Neuronal stem cell (in vitro differentiated cells): ENCODE measurements around the gene YWHAG.

Experiments
- DNase-seq: peaks from one replicate; pipeline ENCODE4 v3.0.0-alpha.2; 2013; ENCODE audit warnings: low spot score
- H2AFZ ChIP-seq: one replicate; pipeline ENCODE4 v1.6.1; 2013; ENCODE audit warnings: mild to moderate bottlenecking, low read length, inconsistent platforms
- H2AK5ac ChIP-seq: 2 replicates; pipeline ENCODE4 v1.6.1; 2013; ENCODE audit warnings: low read depth, mild to moderate bottlenecking, inconsistent platforms, low read length, moderate library complexity, mixed read lengths
- H2BK120ac ChIP-seq: 2 replicates; pipeline ENCODE4 v1.6.1; 2013; ENCODE audit warnings: low read depth, mild to moderate bottlenecking, inconsistent platforms, low read length, moderate library complexity, mixed read lengths
- H2BK12ac ChIP-seq: one replicate; pipeline ENCODE4 v1.6.1; 2013; ENCODE audit warnings: low read length, inconsistent platforms
- H2BK15ac ChIP-seq: 2 replicates; pipeline ENCODE4 v1.6.1; 2013; ENCODE audit warnings: mild to moderate bottlenecking, low read length, inconsistent platforms, mixed read lengths
- H2BK5ac ChIP-seq: one replicate; pipeline ENCODE4 v1.6.1; 2013; ENCODE audit warnings: inconsistent platforms, mild to moderate bottlenecking, low read length, moderate library complexity
- H3K14ac ChIP-seq: one replicate; pipeline ENCODE4 v1.6.1; 2013; ENCODE audit warnings: low read length, inconsistent platforms
- H3K18ac ChIP-seq: 2 replicates; pipeline ENCODE4 v1.6.1; 2013; ENCODE audit warnings: low read length, inconsistent platforms
- H3K23ac ChIP-seq: 2 replicates; pipeline ENCODE4 v1.6.1; 2013; ENCODE audit warnings: low read depth, mild to moderate bottlenecking, mixed read lengths, low read length, inconsistent platforms; ENCODE audit not compliant: poor library complexity
- H3K27ac ChIP-seq: replicated peaks from 3 replicates; pipeline ENCODE4 v1.5.1; 2013; ENCODE audit warnings: low read length, inconsistent platforms
- H3K27me3 ChIP-seq, 3 experiments: 2 replicates each; pipeline ENCODE4 v1.6.1; 2013; ENCODE audit warnings: low read length in 3 of 3, mild to moderate bottlenecking in 2 of 3, inconsistent platforms in 1 of 3, low read depth in 1 of 3, mixed read lengths in 1 of 3, moderate library complexity in 1 of 3; ENCODE audit not compliant: control insufficient read depth in 3 of 3, insufficient read depth in 3 of 3
- H3K36me3 ChIP-seq, 2 donors: replicated peaks in 1 of 2; 2 replicates each; pipeline ENCODE4 v1.6.1; 2013; ENCODE audit warnings: low read length in 2 of 2; ENCODE audit not compliant: control insufficient read depth in 2 of 2, insufficient read depth in 2 of 2
- H3K4ac ChIP-seq: 2 replicates; pipeline ENCODE4 v1.6.1; 2013; ENCODE audit warnings: inconsistent platforms, mild to moderate bottlenecking, low read length, moderate library complexity
- H3K4me1 ChIP-seq, 2 donors: 1 replicate in 1 of 2; 2 replicates in 1 of 2; pipeline ENCODE4 v1.6.1; 2013; ENCODE audit warnings: low read length in 2 of 2, low read depth in 1 of 2; ENCODE audit not compliant: control insufficient read depth in 2 of 2, insufficient read depth in 1 of 2
- H3K4me2 ChIP-seq: one replicate; pipeline ENCODE4 v1.6.1; 2013; ENCODE audit warnings: mild to moderate bottlenecking, low read length, inconsistent platforms; ENCODE audit not compliant: insufficient read depth, poor library complexity, severe bottlenecking
- H3K4me3 ChIP-seq, 2 donors: 2 replicates each; pipeline ENCODE4 v1.5.1; 2013; ENCODE audit warnings: low read length in 2 of 2, mild to moderate bottlenecking in 2 of 2, inconsistent platforms in 1 of 2, moderate library complexity in 1 of 2
- H3K79me1 ChIP-seq: one replicate; pipeline ENCODE4 v1.6.1; 2013; ENCODE audit warnings: low read depth, mild to moderate bottlenecking, inconsistent platforms, low read length, moderate library complexity
- H3K9ac ChIP-seq: one replicate; pipeline ENCODE4 v1.6.1; 2013; ENCODE audit warnings: mild to moderate bottlenecking, low read depth, low read length, inconsistent platforms; ENCODE audit not compliant: poor library complexity
- H3K9me3 ChIP-seq, 2 donors: replicated peaks in 1 of 2; 2 replicates each; pipeline versions ENCODE3 to v1.6.1; 2013; ENCODE audit warnings: low read length in 2 of 2, mild to moderate bottlenecking in 2 of 2, inconsistent platforms in 1 of 2, low read depth in 1 of 2, mixed read lengths in 1 of 2, moderate library complexity in 1 of 2; ENCODE audit not compliant: control insufficient read depth in 2 of 2, insufficient read depth in 1 of 2
- H4K8ac ChIP-seq: one replicate; pipeline ENCODE4 v1.6.1; 2013; ENCODE audit warnings: low read depth, mild to moderate bottlenecking, inconsistent platforms, low read length, moderate library complexity
- H4K91ac ChIP-seq: one replicate; pipeline ENCODE4 v1.6.1; 2013; ENCODE audit warnings: low read length, low read depth, mild to moderate bottlenecking, inconsistent platforms; ENCODE audit not compliant: poor library complexity
- WGBS, 2 donors: extraction: QIAGEN DNeasy Blood & Tissue Kit; methylation state at CpG; one replicate each; pipeline ENCODE4 v1.1.7; 2013; ENCODE audit warnings: missing lambda C conversion rate in 2 of 2, mixed read lengths in 1 of 2; ENCODE audit not compliant: insufficient read length in 2 of 2, insufficient replicate concordance in 1 of 2; ENCODE audit errors: extremely low coverage in 2 of 2; 5-methylcytosine and 5-hydroxymethylcytosine counted together

The YWHAG gene

GRCh38 chr7:76343931-76344321 lies 14.9 kb downstream of the YWHAG start:
- Histone ChIP-seq H2AK5ac (no peak overlapping the region), H3K18ac (no peak overlapping the region), H2AFZ (no peak overlapping the region), H3K9ac (no peak overlapping the region), H2BK120ac (no peak overlapping the region), H3K4ac (no peak overlapping the region), H2BK15ac (no peak overlapping the region), H3K4me2 (no peak overlapping the region), H3K4me3 (no peak overlapping the region), H3K36me3 (peaks cover 35 to 95% of the 10 kb centered on the region in 2 donors), H2BK5ac (no peak overlapping the region), H3K23ac (no peak overlapping the region), H3K4me1 (peaks cover 0 to 6% of the 10 kb centered on the region in 2 donors), H4K91ac (no peak overlapping the region), H3K27ac (no peak overlapping the region), H3K9me3 (peaks cover 0 to 4% of the 10 kb centered on the region in 2 donors), H3K14ac (no peak overlapping the region), H3K79me1 (peaks cover 4% of the 10 kb centered on the region), H3K27me3 (no peaks in the 10 kb centered on the region), H4K8ac (no peak overlapping the region), H2BK12ac (no peak overlapping the region)
- no peak for DNase-seq
- no CpG with 5 or more reads among the region's 6 CpGs for WGBS, 2 donors

GRCh38 chr7:76343294-76343930 lies 15.4 kb downstream of the YWHAG start:
- H3K27ac ChIP-seq = no peak overlapping the region
- H3K9ac ChIP-seq = no peak overlapping the region

GRCh38 chr7:76342222-76342621 lies 16.6 kb downstream of the YWHAG start:
- Histone ChIP-seq H2AFZ (no peak overlapping the region), H3K4me1 (peaks cover 0 to 6% of the 10 kb centered on the region in 2 donors), H3K27ac (no peak overlapping the region), H3K9ac (no peak overlapping the region), H2AK5ac (no peak overlapping the region), H2BK5ac (no peak overlapping the region), H2BK15ac (no peak overlapping the region), H3K9me3 (peaks cover 0 to 4% of the 10 kb centered on the region in 2 donors), H3K4ac (no peak overlapping the region), H3K23ac (no peak overlapping the region), H4K8ac (no peak overlapping the region), H3K79me1 (peaks cover 4% of the 10 kb centered on the region), H3K18ac (no peak overlapping the region), H4K91ac (no peak overlapping the region), H3K14ac (no peak overlapping the region), H2BK12ac (no peak overlapping the region), H3K27me3 (no peaks in the 10 kb centered on the region), H3K4me3 (no peak overlapping the region), H3K4me2 (no peak overlapping the region), H2BK120ac (no peak overlapping the region), H3K36me3 (peaks cover 33 to 95% of the 10 kb centered on the region in 2 donors)
- WGBS, 2 donors = no CpG with 5 or more reads among the region's 5 CpGs
- no peak for DNase-seq

More at GRCh38 chr7:76343294-76343930, 15.4 kb downstream of the YWHAG start:
- Histone ChIP-seq H2BK12ac (no peak overlapping the region), H2BK120ac (no peak overlapping the region), H2BK5ac (no peak overlapping the region), H3K4me2 (no peak overlapping the region), H3K4me1 (peaks cover 0 to 6% of the 10 kb centered on the region in 2 donors), H2BK15ac (no peak overlapping the region), H3K9me3 (peaks cover 0 to 4% of the 10 kb centered on the region in 2 donors), H2AFZ (no peak overlapping the region), H4K8ac (no peak overlapping the region), H3K14ac (no peak overlapping the region), H3K27me3 (no peaks in the 10 kb centered on the region), H2AK5ac (no peak overlapping the region), H3K79me1 (peaks cover 4% of the 10 kb centered on the region), H3K23ac (no peak overlapping the region), H3K18ac (no peak overlapping the region), H3K36me3 (peaks cover 35 to 95% of the 10 kb centered on the region in 2 donors), H3K4me3 (no peak overlapping the region), H4K91ac (no peak overlapping the region), H3K4ac (no peak overlapping the region)
- no peak for DNase-seq
- WGBS, 2 donors = no CpG with 5 or more reads among the region's 6 CpGs

GRCh38 chr7:76340617-76341131 lies 18.1 kb downstream of the YWHAG start:
- no peak for DNase-seq

More at GRCh38 chr7:76340617-76341131, 18.1 kb downstream of the YWHAG start:
- Histone ChIP-seq H2AK5ac (no peak overlapping the region), H3K27me3 (no peaks in the 10 kb centered on the region), H3K4ac (no peak overlapping the region), H2AFZ (no peak overlapping the region), H3K36me3 (peaks cover 23 to 93% of the 10 kb centered on the region in 2 donors), H3K79me1 (peaks cover 2% of the 10 kb centered on the region), H2BK5ac (no peak overlapping the region), H3K9me3 (no peaks in the 10 kb centered on the region), H4K91ac (no peak overlapping the region), H3K4me2 (no peak overlapping the region), H3K4me3 (no peak overlapping the region), H3K27ac (no peak overlapping the region), H2BK12ac (no peak overlapping the region), H3K18ac (no peak overlapping the region), H3K14ac (no peak overlapping the region), H2BK120ac (no peak overlapping the region), H2BK15ac (no peak overlapping the region), H3K23ac (no peak overlapping the region), H3K9ac (no peak overlapping the region), H3K4me1 (peaks cover 0 to 5% of the 10 kb centered on the region in 2 donors), H4K8ac (no peak overlapping the region)
- no CpG with 5 or more reads among the region's 3 CpGs for WGBS, 2 donors
